SHP77 (cell line): Measurements from ENCODE around the gene KRTAP10-12.

Source experiments
- DNase-seq, 2 experiments: peaks; one replicate each; lab custom pipeline; 2025; lab: John Stamatoyannopoulos, UW

Gene KRTAP10-12

GRCh38 chr21:44711327-44712202, 14.6 kb downstream of the KRTAP10-12 start, which contains the start of gene TSPEAR:
Gene TSPEAR (minus strand): TSS chr21:44711572. CDS start chr21:44711514, 58 bp downstream.
- peak in 1 of 2 experiments; percentile 46 for DNase-seq

DNA sequence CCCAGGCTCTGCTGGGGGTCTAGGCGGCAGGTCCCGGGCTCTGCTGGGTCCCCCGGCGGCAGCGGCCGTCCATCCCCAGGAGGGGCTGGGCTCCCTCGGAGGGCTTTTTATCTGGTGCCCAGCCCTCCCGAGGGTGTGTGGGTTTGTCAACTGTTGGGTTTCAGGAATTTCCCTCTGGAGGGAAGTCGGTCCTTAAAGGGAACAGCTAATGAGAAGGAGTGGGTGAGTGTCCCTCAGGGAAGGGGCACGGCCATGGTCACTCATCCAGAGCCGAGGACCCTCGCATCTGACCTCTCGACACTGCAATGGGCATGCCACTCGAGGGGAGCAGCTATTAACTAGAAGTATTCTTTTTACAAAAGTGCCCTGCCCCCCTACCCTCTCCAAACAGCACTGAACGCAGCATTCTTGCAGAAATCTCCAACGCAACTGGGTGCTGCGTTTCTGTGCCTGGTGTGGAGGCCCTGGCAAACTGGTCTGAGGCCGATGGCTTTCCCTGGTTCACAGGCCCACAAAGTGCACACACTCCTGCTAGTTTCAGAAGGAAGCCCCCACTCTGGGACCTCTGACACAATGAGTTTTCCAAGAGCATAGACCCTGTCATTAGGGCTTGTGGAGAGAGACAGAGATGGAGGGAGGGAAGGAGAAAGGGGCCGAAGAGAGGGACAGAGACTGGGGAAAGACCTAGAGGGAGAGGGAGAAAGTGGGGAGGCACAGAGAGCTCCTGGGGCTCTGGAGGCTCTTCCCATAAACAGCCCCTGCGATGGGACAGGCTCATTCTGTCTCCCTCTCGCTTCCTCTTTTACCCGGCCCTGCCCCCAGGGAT, 15.4 kb downstream of the KRTAP10-12 start:
- no peak for DNase-seq

DNA sequence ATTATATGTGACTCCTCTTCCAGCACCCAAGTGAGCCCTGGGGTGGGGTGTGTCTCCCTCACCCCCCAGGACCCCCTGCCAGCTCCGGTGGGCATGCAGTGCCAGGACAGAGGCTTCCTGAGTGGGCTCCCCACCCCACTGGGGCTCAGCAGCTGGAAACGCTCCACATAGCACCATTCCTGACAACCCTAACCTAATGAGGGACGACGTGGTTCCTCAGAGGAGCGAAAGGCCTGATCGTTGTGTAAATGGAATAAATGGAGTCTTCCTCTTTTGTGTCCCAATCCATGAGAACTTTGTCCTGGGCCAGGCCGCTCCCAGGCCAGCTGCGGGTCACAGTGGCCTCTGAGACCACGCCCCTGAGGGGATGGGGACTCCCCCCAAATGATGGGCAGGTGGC, 16.2 kb downstream of the KRTAP10-12 start:
- DNase-seq: no peak

DNA sequence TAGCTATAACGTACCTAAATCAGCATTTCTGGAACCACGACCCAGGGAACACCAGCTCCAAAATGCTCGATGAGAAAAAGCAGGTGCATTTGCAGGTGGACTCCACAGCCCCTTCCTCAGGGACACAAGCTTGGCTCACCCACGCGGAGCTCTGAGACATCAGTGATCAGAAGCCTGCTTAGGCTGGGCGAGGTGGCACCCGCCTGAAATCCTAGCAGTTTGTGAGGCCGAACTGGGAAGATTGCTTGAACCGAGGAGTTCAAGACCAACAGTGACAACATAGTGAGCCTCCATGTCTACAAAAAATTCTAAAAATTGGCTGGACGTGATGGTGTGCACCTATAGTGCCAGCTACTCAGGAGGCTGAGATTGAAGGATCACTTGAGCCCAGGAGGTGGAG, 16.9 kb downstream of the KRTAP10-12 start:
- no peak for DNase-seq

DNA sequence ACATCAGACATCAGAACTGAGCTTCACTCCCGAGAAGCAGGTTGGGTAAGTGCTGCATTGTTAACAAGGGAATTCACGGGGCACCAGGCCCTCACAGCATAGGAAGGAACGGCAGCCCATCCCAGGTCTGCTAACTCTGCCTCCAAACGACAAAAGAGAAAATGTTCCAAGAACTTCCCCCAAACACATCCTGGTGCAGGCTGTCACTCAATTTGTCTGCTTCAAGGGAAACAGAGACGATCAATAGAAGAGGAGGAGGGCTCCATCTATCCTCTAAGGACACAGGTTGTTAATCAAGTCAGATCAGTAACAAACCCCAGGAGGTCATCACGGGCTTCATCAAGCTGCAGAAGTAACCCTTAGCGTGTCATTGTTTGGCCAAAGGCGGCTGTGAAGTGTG, 17.9 kb downstream of the KRTAP10-12 start:
- no peak for DNase-seq

DNA sequence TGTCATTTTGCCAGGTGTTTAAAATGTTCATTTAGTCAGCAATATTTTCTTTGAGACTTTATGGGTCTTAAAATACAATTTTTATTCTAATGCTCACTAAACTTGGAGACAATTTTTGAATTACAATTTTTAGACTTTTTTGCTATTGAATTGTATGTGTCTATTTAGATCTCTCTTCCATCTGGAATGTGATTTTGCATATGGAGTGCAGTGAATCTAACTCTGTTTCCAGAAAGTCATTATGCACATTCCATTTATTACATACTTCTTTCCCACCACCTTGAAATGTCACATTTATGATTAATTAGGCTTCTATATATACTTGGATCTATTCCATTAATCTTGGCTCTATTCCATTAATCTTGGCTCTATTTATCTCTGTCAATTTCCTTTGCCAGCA, 20.0 kb downstream of the KRTAP10-12 start:
- DNase-seq: no peak

DNA sequence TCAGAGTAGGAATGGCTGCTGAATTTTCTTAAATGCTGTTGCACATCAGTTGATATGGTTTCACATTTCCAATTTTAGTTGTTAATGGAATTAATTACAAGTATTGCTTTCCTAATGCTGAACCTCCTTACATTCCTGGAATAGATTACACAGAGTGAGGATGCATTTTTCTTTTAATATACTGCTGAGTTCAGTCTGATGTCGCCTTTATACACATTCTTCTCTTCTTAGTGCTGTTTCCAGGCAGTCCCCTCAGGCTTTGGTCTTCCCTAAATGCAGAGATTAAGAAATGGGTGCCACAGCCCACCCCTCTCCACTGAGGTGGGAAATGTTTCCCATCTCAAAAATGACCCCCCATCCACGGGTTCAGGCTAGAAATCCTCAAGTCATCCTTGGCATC, 21.1 kb downstream of the KRTAP10-12 start:
- DNase-seq: no peak

DNA sequence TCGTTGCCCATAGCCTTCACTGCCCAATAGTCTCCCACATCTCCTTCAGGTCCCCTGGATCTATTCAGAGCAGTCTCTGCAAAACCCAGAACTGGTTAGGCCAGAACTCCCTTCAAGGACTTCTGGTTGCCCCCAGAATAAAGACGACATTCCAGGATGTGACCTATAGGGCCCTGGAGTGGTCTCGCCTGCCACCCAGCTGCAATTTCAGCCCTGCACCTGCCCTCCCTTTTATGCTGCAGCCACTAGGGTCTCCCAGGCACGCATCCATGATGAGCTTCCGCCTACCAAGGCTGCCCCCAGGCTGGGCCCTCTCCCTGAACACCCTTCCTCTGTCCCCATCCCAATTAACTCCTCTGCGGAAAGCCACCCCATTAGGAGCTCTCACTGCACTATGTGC, 21.6 kb downstream of the KRTAP10-12 start:
- DNase-seq: no peak

DNA sequence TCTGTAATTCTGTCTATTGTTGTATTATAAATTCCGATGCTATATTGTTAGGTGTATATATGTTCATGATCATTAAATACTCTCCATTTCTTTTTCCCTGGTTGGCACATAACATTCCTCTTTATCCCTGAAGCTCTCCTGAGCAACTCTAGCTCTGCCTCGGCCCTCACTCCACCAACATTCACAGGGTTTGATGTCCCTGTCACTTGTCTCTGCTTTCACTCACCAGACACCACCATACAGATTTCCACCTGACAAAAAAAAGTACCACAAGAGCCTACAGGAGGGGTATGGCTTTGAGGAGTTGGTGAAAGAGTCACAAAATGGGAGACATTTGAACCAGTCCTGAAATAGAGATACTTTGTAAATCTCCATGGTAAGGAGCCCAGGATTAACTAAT, 23.2 kb downstream of the KRTAP10-12 start:
- DNase-seq: no peak

- DNase-seq: peak in 1 of 2 experiments; percentile 21
These were observed 25.8 kb downstream of the KRTAP10-12 start for GRCh38 chr21:44722731-44723130.

- DNase-seq: no peak
These were observed 26.5 kb downstream of the KRTAP10-12 start for GRCh38 chr21:44723177-44724131.

- DNase-seq: no peak
These were observed 27.2 kb downstream of the KRTAP10-12 start for GRCh38 chr21:44724196-44724595.

- no peak for DNase-seq
These were observed 28.0 kb downstream of the KRTAP10-12 start for GRCh38 chr21:44724926-44725325.

GRCh38 chr21:44726826-44727225, 29.9 kb downstream of the KRTAP10-12 start:
- no peak for DNase-seq

DNA sequence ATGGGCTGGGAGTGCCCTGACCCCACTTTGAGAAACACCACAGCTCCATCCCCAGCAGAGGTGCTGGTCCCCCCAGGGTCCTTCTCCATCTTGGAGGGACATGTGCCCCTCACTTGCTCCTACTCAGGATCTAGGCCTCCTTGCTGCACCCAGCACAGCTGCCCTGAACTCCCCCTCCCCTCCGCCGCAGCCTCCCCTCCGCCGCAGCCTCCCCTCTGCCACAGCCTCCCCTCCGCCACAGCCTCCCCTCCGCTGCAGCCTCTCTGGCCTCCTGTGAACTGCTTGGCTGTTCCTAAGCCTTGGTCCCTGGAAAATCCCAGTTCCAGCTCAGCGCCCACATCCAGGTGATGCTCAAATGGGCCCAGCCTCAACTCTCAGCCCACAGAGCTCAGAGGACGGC, 30.3 kb downstream of the KRTAP10-12 start:
- DNase-seq: no peak

DNA sequence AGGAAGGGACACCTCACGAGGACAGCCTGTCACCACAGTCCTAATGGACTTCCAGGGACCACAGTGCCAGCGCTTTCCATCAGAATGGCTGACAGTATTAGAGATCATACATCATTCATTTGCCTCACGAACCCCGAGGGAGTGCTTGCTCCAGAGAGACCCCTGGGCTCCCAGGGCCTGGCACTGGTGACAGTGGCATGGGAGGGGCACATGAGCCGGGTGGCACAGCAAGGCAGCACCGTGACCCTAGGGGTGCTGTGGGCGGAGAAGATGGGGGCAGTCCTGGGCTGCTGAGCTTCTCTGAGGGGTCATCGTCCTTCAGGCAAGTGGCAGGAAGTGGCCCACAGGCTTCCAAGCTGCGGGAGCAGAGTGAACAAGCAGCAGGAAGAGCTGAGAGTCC, 30.8 kb downstream of the KRTAP10-12 start:
- DNase-seq: no peak

- DNase-seq: no peak
These were observed 31.7 kb downstream of the KRTAP10-12 start for GRCh38 chr21:44728716-44729115.

DNA sequence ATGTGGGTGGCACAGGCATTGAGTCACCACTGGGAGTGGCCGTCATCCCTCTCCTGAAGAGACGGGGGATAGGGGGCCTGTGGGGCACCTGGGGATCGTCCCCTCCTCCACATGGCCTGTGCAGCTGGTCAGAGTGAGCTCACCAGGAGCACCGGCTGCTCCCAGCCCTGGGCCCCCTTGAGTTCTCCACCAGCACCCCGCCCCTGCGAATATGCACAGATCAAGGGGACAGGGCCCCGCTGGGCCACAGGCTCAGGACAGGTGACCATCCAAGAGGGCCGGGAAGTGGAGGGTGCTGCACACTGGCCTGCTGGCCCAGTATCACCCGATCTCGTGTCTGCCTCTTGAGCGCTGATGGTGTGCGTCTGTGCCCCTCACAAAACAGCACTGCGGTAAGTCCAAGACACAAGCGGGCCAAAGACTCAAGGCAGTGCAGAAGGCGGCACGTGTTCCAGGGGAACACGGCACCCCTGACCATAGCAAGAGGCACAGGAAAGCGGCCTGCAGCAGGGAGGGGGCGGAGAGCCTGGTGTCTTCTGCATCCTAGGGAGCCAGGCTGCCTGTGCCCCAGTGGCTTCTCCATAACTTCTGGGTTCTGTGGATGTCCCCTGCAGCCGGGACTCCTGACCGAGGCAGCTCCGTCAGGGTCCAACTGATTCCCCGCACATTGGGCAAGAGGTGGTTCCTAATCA, 32.5 kb downstream of the KRTAP10-12 start:
- DNase-seq: no peak

GRCh38 chr21:44730028-44730395, 33.0 kb downstream of the KRTAP10-12 start:
- DNase-seq: no peak

DNA sequence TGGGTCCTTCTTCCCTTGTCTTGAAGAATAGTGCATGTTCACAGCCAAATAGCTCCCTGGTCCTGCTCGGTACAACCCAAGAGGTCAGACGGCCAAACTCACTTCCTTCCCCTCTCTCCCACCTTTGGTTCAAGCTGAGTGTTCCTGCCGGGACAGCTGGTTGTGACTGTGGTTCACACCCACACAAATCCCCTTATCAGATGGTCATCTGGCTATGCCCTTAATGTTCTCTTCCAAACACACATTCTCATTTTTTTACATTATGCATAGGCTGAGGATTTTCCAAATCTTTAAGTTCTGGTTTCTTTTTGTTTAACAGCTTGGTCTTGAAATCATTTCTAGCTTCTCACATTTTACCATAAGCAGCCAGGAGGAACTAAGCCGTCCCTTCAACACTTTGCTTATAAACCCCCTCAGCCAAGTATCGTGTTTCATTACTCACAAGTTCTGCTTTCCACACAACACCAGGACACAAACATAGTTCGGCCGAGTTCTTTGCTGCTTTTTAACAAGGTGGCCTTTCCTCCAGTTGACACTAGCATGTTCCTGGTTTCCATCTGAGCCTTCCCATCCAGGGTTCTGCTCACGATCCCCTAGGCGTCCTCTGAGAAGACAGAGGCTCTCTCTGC, 34.1 kb downstream of the KRTAP10-12 start:
- no peak for DNase-seq

GRCh38 chr21:44732263-44732662, 35.3 kb downstream of the KRTAP10-12 start:
- no peak for DNase-seq
